ENCODE data around the gene VPS26C. TPM values are rescaled to one million over a fixed set of nuclear protein-coding genes. Genes with fewer than 3 reads are reported as not detected.

The VPS26C gene
- total and polyA plus RNA-seq, 10 of the 15 experiments (the other 5 are each of a cell fraction or from before 2014, with no cell fraction given), result 32.5 to 65.1 (median 48.0) TPM

- no peak for TF ChIP-seq ZNF687 (IDR thresholded peaks at IDR 0.05)
- TF ChIP-seq YY1 (IDR thresholded peaks at IDR 0.05; ENCODE audit: low read depth, low read length), result no peak
These were observed 84.9 kb downstream of the VPS26C start (continued) for GRCh38 chr21:37182222-37182621.

- no peaks in the 10 kb centered on the region for H3K9me3 ChIP-seq (replicated peaks; ENCODE audit: control insufficient read depth, insufficient read depth, low read length)
- ChIA-PET RAD21 (ENCODE audit: unreplicated experiment) (no interaction called here), CTCF (no interaction called here), POLR2A (no interaction called here), SMC1A (ENCODE audit: uncharacterized antibody, unreplicated experiment) (interaction anchor here (1.0 to 1.1 kb wide), 2 partner anchors 8 to 14 kb away, joined by 3 read pairs; no protein-coding TSS in a partner anchor)
- ATAC-seq, result no peak
- 94% methylated on average over 3 of the region's 3 CpGs for WGBS (ENCODE audit: insufficient coverage, insufficient replicate concordance, low lambda C conversion rate, missing lambda C conversion rate)
- H3K27me3 ChIP-seq (replicated peaks in 1 of 2; ENCODE audit: control insufficient read depth in 2 of 2, insufficient read depth in 2 of 2, low read length in 1 of 2), result no peaks in the 10 kb centered on the region
- FAIRE-seq, result peak; percentile 49
- 0 out of 2 replicates have a peak, but pooled peaks cover 5% of the 10 kb centered on the region for H3K4me1 ChIP-seq (ENCODE audit: control insufficient read depth, insufficient read depth, low read length)
- no TSS peak for BruUV-seq (replicated peaks)
- no peak overlapping the region for H3K27ac ChIP-seq (ENCODE audit: control insufficient read depth, insufficient read depth)
- intact Hi-C loops (cut with micrococcal nuclease; ENCODE audit: unreplicated experiment) (no loop called here), in situ Hi-C loops (cut with MboI) (no loop called here)
- TF ChIP-seq GABPA (IDR thresholded peaks at IDR 0.05; ENCODE audit: low read depth) (no peak), TCF7 (IDR thresholded peaks at IDR 0.05; ENCODE audit: borderline replicate concordance) (no peak)
- no peaks in the 10 kb centered on the region for H4K20me1 ChIP-seq (ENCODE audit: control insufficient read depth, insufficient read depth)
- no peaks in the 10 kb centered on the region for H3K79me2 ChIP-seq (ENCODE audit: control insufficient read depth, insufficient read depth, low read length)
- no peak for DNase-seq (ENCODE audit: low read depth, low spot score)
- H3K4me2 ChIP-seq (ENCODE audit: control insufficient read depth, insufficient read depth), result no peak overlapping the region
- no peak overlapping the region for H2AFZ ChIP-seq (ENCODE audit: control insufficient read depth, low read depth, low read length)
- no peak overlapping the region for H3K4me3 ChIP-seq
- peaks cover 3 to 11% of the 10 kb centered on the region in 2 experiments for H3K36me3 ChIP-seq (ENCODE audit: control insufficient read depth in 2 of 2, insufficient read depth in 2 of 2, low read length in 1 of 2)
- H3K9ac ChIP-seq (ENCODE audit: control insufficient read depth, insufficient read depth, low read length), result no peak overlapping the region
These were observed 86.1 kb downstream of the VPS26C start for GRCh38 chr21:37181059-37181458.
